Chondrocyte (in vitro differentiated cells): ENCODE data around the gene ATP10A. TPM values are rescaled to one million over a fixed set of nuclear protein-coding genes. Genes with fewer than 3 reads are reported as not detected.
A peak's percentile ranks its signal among the peaks of the same experiment; 100 is the strongest.

Experiments used
- DNase-seq: peaks from one replicate; pipeline ENCODE4 v3.0.0; 2021; ENCODE audit warnings: mixed read lengths, low spot score
- H3K27ac Mint-ChIP-seq: one replicate; pipeline ENCODE4 v1.8.0; 2021; ENCODE audit warnings: mild to moderate bottlenecking, moderate library complexity, mixed read lengths; ENCODE audit not compliant: unreplicated experiment
- H3K27me3 Mint-ChIP-seq: 2 replicates; pipeline ENCODE4 v1.8.0; 2021; ENCODE audit warnings: low read depth, mixed read lengths
- H3K36me3 Mint-ChIP-seq: 2 replicates; pipeline ENCODE4 v1.8.0; 2021; ENCODE audit warnings: low read depth, mixed read lengths
- H3K4me1 Mint-ChIP-seq: 2 replicates; pipeline ENCODE4 v1.8.0; 2021; ENCODE audit warnings: low read depth, mild to moderate bottlenecking, mixed read lengths
- H3K4me3 Mint-ChIP-seq: one replicate; pipeline ENCODE4 v1.8.0; 2021; ENCODE audit warnings: mild to moderate bottlenecking, moderate library complexity, mixed read lengths; ENCODE audit not compliant: unreplicated experiment
- H3K9me3 Mint-ChIP-seq: 2 replicates; pipeline ENCODE4 v1.8.0; 2021; ENCODE audit warnings: low read depth, mixed read lengths
- microRNA-seq: library from miRNA; unstranded; fragments of <30 nt; microRNA quantifications from one replicate; pipeline ENCODE4 v1.2.0, GENCODE V29; 2020; ENCODE audit warnings: borderline number of aligned reads
- total RNA-seq: library from RNA; stranded (reverse); gene quantifications from 3 replicates; pipeline ENCODE4 v1.2.1, GENCODE V29; 2021
- TF ChIP-seq, protein P1 (sequence below): fragments of 200-600 bp; sonication (generic); IDR thresholded peaks from 2 replicates; pipeline ENCODE4 v1.5.0; 2021; ENCODE audit warnings: antibody characterized with exemption, mild to moderate bottlenecking, moderate library complexity

Gene ATP10A
- total RNA-seq, 1 donor from 2014 or later = 163 TPM

DNA sequence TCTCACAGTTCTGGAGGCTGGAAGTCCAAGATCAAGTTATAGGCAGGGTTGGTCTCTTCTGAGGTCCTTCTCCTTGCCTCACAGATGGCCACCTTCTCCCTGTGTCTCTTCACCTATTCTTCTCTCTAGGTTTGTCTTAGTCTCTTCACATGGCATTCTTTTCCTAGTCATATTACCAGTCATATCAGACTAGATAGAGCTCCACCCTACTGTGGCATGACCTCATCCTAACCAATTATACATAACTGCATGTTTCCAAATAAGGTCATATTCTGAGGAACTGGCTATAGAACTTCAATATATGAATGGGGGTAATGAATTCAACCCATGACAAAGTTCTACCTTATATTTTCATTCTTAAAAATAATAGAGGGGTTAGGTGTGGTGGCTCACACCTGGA is 227.9 kb downstream of the ATP10A start:
- no peaks in the 10 kb centered on the region for H3K9me3 Mint-ChIP-seq
- no peaks in the 10 kb centered on the region for H3K27me3 Mint-ChIP-seq
- H3K4me3 Mint-ChIP-seq = no peak overlapping the region
- no peaks in the 10 kb centered on the region for H3K36me3 Mint-ChIP-seq
- DNase-seq = no peak
- no peaks in the 10 kb centered on the region for H3K4me1 Mint-ChIP-seq
- H3K27ac Mint-ChIP-seq = no peak overlapping the region
- TF ChIP-seq, protein P1, sequence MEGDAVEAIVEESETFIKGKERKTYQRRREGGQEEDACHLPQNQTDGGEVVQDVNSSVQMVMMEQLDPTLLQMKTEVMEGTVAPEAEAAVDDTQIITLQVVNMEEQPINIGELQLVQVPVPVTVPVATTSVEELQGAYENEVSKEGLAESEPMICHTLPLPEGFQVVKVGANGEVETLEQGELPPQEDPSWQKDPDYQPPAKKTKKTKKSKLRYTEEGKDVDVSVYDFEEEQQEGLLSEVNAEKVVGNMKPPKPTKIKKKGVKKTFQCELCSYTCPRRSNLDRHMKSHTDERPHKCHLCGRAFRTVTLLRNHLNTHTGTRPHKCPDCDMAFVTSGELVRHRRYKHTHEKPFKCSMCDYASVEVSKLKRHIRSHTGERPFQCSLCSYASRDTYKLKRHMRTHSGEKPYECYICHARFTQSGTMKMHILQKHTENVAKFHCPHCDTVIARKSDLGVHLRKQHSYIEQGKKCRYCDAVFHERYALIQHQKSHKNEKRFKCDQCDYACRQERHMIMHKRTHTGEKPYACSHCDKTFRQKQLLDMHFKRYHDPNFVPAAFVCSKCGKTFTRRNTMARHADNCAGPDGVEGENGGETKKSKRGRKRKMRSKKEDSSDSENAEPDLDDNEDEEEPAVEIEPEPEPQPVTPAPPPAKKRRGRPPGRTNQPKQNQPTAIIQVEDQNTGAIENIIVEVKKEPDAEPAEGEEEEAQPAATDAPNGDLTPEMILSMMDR = no peak

DNA sequence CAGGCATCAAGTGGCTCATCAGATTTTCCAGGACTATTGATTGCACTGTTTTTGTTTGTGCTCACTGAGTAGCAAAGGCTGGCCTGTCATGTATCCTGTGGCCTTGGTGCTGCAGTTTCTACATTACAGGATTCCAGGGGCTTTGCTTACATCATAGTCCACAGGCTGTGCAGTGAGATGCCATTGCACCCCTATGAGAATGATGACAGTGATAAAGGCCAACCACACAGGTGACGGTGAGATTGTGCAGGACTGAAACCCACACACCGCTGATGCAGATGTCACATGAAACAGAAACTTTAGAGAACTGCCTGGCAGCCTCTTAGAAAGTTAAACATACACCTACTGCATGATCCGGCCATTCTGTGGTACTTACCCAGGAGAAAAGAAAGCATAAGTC is 229.3 kb downstream of the ATP10A start:
- H3K4me1 Mint-ChIP-seq = no peaks in the 10 kb centered on the region
- peaks cover 5% of the 10 kb centered on the region for H3K27me3 Mint-ChIP-seq
- TF ChIP-seq, protein P1 = no peak
- H3K36me3 Mint-ChIP-seq = no peaks in the 10 kb centered on the region
- H3K4me3 Mint-ChIP-seq = no peak overlapping the region
- peaks cover 9% of the 10 kb centered on the region for H3K9me3 Mint-ChIP-seq
- no peak overlapping the region for H3K27ac Mint-ChIP-seq
- DNase-seq = no peak

DNA sequence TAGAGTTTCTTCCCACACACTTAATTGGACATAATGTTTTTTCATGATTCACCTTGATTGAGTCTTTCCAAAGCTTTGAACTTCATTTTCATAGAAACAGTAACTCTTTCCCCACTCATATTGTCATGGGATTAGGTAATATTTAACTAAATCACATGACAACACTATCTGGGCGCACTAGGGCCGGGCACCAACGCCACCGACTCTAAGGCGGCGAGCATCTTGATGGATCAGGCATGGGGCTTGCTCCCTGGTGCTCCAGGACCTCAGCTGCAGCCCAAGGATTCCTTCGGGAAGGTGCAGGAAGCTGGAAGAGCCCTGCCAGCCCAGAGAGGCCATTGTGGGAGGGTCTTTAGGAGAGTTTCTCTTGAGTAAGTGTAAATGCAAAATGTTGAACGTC is 231.2 kb downstream of the ATP10A start:
- TF ChIP-seq, protein P1 = no peak
- Mint-ChIP-seq H3K4me1 (no peaks in the 10 kb centered on the region), H3K27me3 (peaks cover 5% of the 10 kb centered on the region), H3K4me3 (no peak overlapping the region), H3K27ac (no peak overlapping the region), H3K36me3 (no peaks in the 10 kb centered on the region), H3K9me3 (peaks cover 22% of the 10 kb centered on the region)
- DNase-seq = no peak

Small RNA genes within 50 kb of the gene (microRNA-seq; reads per million reads assigned to microRNA genes)
- gene MIR4715 = 7.8 reads per million, percentile 15 among the genes with 10 or more reads in this experiment
